ENCODE results near the gene INKA2.

GRCh38 chr1:111737216-111738132 lies 1.7 kb downstream of the INKA2 start:
- TF ChIP-seq CTCF (IDR thresholded peaks at IDR 0.05), result no peak
- no peak for TF ChIP-seq POLR2A (IDR thresholded peaks at IDR 0.05)
